Measurements from ENCODE around the gene PRR36. TPM values are rescaled to one million over a fixed set of nuclear protein-coding genes. Genes with fewer than 3 reads are reported as not detected.
A peak's percentile ranks its signal among the peaks of the same experiment; 100 is the strongest.

The PRR36 gene
- total RNA-seq, 2 experiments from 2014 or later, result 0.25 to 0.30 TPM

DNA sequence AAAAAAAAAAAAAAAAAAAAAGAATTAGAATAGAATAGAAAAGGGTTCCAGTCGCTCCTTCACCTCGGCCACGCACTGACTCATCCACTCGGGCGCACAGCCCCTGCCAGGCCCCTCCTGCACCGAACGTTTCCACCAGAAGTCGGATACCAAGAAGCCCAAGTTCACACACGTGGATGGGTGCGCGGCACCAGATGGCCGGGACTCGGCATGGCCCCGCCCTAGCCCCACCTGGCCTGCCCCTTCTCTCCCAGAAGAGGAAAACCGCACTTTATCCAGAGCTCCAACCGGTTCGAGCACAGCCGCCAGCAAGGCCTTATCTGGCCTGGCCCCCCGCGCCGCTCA, 5.9 kb downstream of the PRR36 start:
- POLR2A ChIA-PET, result interaction anchor here (1.7 to 2.2 kb wide), 6 partner anchors 10 to 75 kb away, joined by 5 to 42 read pairs (median 15); partner anchors contain the start of genes MAP2K7, SNAPC2 and TIMM44
- peaks cover 28% of the 10 kb centered on the region for H3K27me3 Mint-ChIP-seq
- Histone ChIP-seq H3K36me3 (ENCODE audit: insufficient read depth, low read length) (no peaks in the 10 kb centered on the region), H3K4me1 (ENCODE audit: insufficient read depth, low read length) (peaks cover 67% of the 10 kb centered on the region), H3K27ac (ENCODE audit: low read depth in 1 of 2, low read length in 2 of 2) (no peak overlapping the region), H3K9me3 (ENCODE audit: control insufficient read depth in 1 of 2, insufficient read depth in 1 of 2, low read length in 2 of 2) (peaks cover 0 to 25% of the 10 kb centered on the region in 2 experiments), H3K4me3 (ENCODE audit: low read length) (peak overlapping the region; percentile 62), H3K27me3 (ENCODE audit: control insufficient read depth in 1 of 2, insufficient read depth in 2 of 2, low read length in 2 of 2) (peaks cover 16 to 19% of the 10 kb centered on the region in 2 experiments)
- H3K4me1 Mint-ChIP-seq (ENCODE audit: low read depth), result peaks cover 39% of the 10 kb centered on the region
- H3K36me3 Mint-ChIP-seq (ENCODE audit: low read depth), result no peaks in the 10 kb centered on the region
- TF ChIP-seq, protein P1, sequence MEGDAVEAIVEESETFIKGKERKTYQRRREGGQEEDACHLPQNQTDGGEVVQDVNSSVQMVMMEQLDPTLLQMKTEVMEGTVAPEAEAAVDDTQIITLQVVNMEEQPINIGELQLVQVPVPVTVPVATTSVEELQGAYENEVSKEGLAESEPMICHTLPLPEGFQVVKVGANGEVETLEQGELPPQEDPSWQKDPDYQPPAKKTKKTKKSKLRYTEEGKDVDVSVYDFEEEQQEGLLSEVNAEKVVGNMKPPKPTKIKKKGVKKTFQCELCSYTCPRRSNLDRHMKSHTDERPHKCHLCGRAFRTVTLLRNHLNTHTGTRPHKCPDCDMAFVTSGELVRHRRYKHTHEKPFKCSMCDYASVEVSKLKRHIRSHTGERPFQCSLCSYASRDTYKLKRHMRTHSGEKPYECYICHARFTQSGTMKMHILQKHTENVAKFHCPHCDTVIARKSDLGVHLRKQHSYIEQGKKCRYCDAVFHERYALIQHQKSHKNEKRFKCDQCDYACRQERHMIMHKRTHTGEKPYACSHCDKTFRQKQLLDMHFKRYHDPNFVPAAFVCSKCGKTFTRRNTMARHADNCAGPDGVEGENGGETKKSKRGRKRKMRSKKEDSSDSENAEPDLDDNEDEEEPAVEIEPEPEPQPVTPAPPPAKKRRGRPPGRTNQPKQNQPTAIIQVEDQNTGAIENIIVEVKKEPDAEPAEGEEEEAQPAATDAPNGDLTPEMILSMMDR (IDR thresholded peaks at IDR 0.05), result no peak
- H3K27ac Mint-ChIP-seq, result peak overlapping the region; percentile 80
- peak overlapping the region; percentile 87 for H3K4me3 Mint-ChIP-seq
- ATAC-seq (ENCODE audit: poor library complexity) (no peak), DNase-seq (peak in 3 of 14 experiments; percentile 21 to 67 (median 46))
- CTCF ChIA-PET, result interaction anchor here (1.2 to 2.2 kb wide), 16 partner anchors 9 to 188 kb away, joined by 3 to 43 read pairs (median 6); partner anchors contain the start of genes MAP2K7, SNAPC2, TIMM44 and TRAPPC5
- no peaks in the 10 kb centered on the region for H3K9me3 Mint-ChIP-seq
- intact Hi-C loops (cut with DNase I, micrococcal nuclease), result loop anchor here (2.0 to 5.0 kb wide), 3 partner anchors 37 to 75 kb away; partner anchors contain the start of genes EVI5L (in 1 of the 2), SNAPC2 (in 1 of the 2) and TIMM44 (in 1 of the 2)

DNA sequence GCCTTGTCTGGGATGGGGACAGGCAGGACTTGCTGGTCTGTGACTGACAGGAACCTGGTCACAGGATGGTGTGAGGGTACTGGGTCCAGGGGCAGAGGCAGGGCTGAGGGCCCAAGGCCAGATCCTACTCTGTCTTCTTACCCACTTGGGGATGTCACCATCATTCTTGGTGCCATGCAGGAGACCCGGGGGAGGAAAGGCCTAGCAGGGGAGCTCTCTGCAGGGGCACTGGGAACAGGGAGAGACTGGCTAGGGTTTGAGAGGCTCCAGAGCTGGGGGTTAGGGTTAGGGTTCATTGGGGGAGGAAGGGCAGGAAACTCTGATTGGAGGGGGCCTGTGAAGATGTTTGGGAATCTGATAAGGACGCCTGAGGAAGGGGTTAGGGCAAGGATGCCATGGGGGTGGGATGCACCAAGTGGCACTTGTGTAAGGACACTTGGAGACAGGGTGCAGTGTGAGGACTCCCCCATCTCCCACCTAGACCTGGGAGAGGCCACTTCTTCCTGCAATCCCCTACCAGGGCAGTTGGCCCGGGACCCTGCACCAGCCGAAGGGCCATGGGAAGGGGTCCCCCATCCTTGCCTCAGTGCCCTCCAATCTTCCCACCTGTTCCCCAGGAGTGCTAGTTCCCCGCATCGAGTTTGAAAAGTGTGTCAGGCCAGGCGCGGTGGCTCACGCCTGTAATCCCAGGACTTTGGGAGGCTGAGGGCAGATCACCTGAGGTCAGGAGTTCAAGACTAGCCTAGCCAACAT, 6.9 kb downstream of the PRR36 start:
- H3K4me1 Mint-ChIP-seq (ENCODE audit: low read depth), result peaks cover 34% of the 10 kb centered on the region
- H3K4me1 ChIP-seq (ENCODE audit: insufficient read depth, low read length), result peaks cover 68% of the 10 kb centered on the region
- H3K27me3 ChIP-seq (ENCODE audit: control insufficient read depth in 1 of 2, insufficient read depth in 2 of 2, low read length in 2 of 2), result peaks cover 7 to 8% of the 10 kb centered on the region in 2 experiments
- CTCF ChIA-PET, result no interaction called here
- no peak for ATAC-seq (ENCODE audit: poor library complexity)
- peaks cover 0 to 15% of the 10 kb centered on the region in 2 experiments for H3K9me3 ChIP-seq (ENCODE audit: control insufficient read depth in 1 of 2, insufficient read depth in 1 of 2, low read length in 2 of 2)
- H3K9me3 Mint-ChIP-seq, result no peaks in the 10 kb centered on the region
- intact Hi-C loops (cut with DNase I, micrococcal nuclease), result loop anchor here in 1 of 2 experiments (5.0 kb wide), 1 partner anchor 55 kb away; the partner anchor contains the start of gene SNAPC2
- H3K27ac ChIP-seq (ENCODE audit: low read depth in 1 of 2, low read length in 2 of 2), result no peak overlapping the region
- H3K36me3 Mint-ChIP-seq (ENCODE audit: low read depth), result no peaks in the 10 kb centered on the region
- no peak overlapping the region for H3K27ac Mint-ChIP-seq
- no peak overlapping the region for H3K4me3 Mint-ChIP-seq
- DNase-seq, result no peak
- H3K36me3 ChIP-seq (ENCODE audit: insufficient read depth, low read length), result no peaks in the 10 kb centered on the region
- H3K4me3 ChIP-seq (ENCODE audit: low read length), result no peak overlapping the region
- peaks cover 20% of the 10 kb centered on the region for H3K27me3 Mint-ChIP-seq
- POLR2A ChIA-PET, result no interaction called here
- TF ChIP-seq, protein P1 (IDR thresholded peaks at IDR 0.05), result no peak

DNA sequence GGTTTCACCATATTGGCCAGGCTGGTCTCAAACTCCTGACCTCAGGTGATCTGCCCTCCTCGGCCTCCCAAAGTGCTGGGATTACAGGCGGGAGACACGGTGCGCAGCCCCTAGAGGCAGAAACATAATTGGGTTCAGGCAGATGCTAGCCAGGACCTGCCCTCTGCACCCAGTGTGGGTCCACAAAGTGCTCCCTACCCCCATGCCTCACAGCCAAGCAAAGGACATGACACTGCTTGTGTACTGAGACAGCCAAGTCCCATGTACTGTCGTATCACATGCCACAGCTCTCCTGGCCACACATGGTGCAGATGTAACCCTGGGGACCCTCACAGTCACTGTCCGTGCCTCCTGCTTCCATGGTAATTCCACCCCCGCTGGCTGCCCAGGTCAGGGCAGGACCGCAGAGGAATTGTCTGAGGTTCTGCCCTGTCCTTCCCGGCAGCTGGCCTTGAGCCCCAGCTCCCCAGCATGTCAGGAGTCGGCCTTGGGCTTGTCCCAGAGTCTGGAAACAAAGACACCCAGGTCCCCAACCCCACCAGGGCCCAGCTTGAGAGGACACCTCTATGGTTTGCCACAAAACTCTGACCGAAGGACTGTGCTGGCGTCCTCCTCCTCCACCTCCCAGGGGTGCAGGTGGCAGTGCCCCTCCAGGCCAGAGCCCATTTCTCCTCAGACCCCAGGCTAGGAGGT, 7.6 kb downstream of the PRR36 start:
- no peak overlapping the region for H3K4me3 ChIP-seq (ENCODE audit: low read length)
- no peak for DNase-seq
- peaks cover 13% of the 10 kb centered on the region for H3K27me3 Mint-ChIP-seq
- ATAC-seq (ENCODE audit: poor library complexity), result no peak
- H3K4me1 Mint-ChIP-seq (ENCODE audit: low read depth), result peaks cover 27% of the 10 kb centered on the region
- no peaks in the 10 kb centered on the region for H3K36me3 Mint-ChIP-seq (ENCODE audit: low read depth)
- TF ChIP-seq, protein P1 (IDR thresholded peaks at IDR 0.05), result no peak
- peaks cover 6 to 11% of the 10 kb centered on the region in 2 experiments for H3K27me3 ChIP-seq (ENCODE audit: control insufficient read depth in 1 of 2, insufficient read depth in 2 of 2, low read length in 2 of 2)
- no peak overlapping the region for H3K4me3 Mint-ChIP-seq
- ChIA-PET CTCF (interaction anchor here (0.7 kb wide), 1 partner anchor 186 kb away, joined by 3 read pairs; the partner anchor contains the start of gene TRAPPC5), POLR2A (interaction anchor here (1.2 kb wide), 1 partner anchor 54 kb away, joined by 4 read pairs; the partner anchor contains the start of gene SNAPC2)
- no peaks in the 10 kb centered on the region for H3K36me3 ChIP-seq (ENCODE audit: insufficient read depth, low read length)
- H3K9me3 ChIP-seq (ENCODE audit: control insufficient read depth in 1 of 2, insufficient read depth in 1 of 2, low read length in 2 of 2), result peaks cover 0 to 8% of the 10 kb centered on the region in 2 experiments
- no peaks in the 10 kb centered on the region for H3K9me3 Mint-ChIP-seq
- intact Hi-C loops (cut with DNase I, micrococcal nuclease), result loop anchor here in 1 of 2 experiments (5.0 kb wide), 1 partner anchor 56 kb away; the partner anchor contains the start of gene SNAPC2
- no peak overlapping the region for H3K27ac Mint-ChIP-seq
- peaks cover 68% of the 10 kb centered on the region for H3K4me1 ChIP-seq (ENCODE audit: insufficient read depth, low read length)
- no peak overlapping the region for H3K27ac ChIP-seq (ENCODE audit: low read depth in 1 of 2, low read length in 2 of 2)

Data from CD4-positive, alpha-beta T cell (primary cell).